Amygdala (tissue), 56 donors: ENCODE data around the gene MTIF3.
"Not testable (repeated sequence)": the region's sequence is repeated elsewhere in the genome, so short reads cannot be mapped to it uniquely, and the experiment has no call there.

ENCODE experiments used
- DNase-seq, 56 donors: peaks; one replicate each; lab custom pipeline; 2025; lab: John Stamatoyannopoulos, UW

Gene MTIF3

DNA sequence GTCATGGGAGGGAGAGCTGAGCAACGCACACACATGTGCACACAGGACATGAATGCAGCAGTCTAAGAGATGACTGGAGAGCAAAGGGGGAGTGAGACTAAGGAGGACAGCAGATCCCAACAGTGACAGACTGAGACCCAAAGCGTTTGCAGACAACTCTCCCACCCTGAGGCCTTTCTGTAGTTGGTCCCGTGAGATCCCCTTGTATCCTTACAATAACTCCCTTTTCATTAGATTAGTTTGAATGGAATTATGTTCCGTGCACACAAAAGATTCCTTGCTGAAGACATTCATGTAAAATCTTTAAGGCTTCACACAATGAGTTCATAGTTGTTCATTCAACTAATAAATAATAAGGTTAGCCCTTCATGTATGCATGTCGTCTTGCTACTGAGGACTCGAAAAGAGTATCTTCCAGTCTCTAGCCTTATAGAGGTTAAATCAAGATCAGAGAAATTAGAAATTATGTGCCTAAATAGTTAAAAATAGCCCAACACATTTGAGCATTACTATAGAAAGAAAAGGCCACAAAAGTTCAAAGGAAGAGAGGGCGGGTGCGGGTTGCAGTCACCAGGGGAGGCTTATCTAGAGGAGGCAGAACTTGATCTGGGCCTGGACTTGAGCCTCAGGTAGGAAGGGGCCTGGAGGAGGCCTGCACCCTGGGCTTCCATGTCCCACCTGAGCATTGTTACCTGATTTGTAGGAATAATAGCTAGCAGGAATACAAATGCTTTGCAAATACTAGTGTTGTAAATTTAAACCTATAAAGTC lies 29.1 kb downstream of the MTIF3 start:
- no peak for DNase-seq

DNA sequence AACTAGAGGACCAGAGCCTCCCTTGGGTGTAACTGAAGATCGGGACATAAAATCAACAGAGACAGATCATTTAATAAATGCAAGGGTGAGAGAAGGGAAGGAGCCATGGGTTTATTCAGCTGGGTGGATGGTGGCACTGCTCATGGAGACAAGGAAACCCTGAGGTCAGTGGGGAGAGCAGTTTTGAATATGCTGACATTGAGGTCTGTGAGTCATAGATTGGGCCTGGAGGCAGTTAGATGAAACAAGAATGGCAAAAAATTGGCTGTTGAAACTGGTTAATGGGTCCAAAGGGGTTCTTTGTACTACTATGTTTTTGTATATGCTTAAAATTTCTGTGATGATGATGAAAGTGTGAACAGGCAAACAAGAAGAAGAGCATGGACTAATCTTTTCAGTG lies 31.0 kb downstream of the MTIF3 start:
- DNase-seq = no peak

DNA sequence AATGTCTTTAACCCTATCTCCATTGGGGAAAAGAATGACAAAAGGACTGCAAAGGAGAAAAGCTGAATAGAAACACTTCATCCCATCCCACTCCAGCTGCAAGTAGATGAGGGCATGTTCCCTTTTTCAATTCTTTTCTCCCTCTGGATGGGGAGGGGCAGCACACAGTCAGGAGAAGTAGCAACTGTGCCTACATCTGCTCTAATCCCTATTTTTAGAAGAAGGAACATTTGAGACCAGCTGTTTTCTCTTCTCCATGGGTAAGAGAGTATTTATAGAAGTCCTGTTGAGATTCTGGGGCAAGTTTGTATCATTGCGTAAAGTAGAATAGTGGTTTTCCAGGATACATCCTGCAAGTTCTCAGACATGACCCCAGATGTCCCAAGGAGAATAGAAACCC lies 35.2 kb downstream of the MTIF3 start:
- no peak for DNase-seq

DNA sequence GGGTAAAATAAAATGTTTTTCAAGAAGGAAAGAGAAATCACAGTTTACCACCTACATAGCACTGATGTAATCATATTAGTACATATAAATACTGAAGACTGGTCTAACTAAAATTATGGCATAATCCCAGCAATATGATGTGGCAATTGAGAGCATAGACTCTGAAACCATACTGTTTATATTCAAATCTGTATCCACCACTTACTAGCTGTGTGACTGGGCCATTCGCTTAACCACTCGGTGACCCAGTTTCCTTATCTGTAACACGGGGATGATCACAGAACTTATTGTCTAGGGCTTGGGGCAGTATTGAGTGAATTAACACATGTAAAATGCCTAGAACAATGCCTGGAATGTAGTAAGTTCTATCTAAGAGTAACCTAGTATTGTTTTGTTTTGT lies 39.0 kb downstream of the MTIF3 start:
- no peak for DNase-seq

DNA sequence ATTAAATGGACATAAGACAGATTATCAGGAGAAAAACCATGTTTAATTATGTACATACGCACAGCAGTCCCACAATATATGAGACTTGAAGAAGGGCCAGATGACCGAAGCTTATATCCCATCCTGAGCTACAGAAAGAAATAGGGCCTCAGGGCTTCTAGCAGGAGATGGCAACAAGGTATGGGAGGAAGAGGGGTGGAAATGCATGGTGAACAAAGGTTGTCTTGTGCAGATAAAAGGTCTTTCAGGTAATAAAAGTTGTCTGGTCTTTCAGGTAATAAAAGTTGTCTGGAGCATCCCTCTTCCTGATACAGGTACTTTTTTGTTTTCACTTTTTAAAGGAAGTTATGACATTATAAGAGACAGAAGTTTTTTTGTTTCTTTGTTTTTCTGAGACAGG lies 41.4 kb downstream of the MTIF3 start:
- no peak for DNase-seq

DNA sequence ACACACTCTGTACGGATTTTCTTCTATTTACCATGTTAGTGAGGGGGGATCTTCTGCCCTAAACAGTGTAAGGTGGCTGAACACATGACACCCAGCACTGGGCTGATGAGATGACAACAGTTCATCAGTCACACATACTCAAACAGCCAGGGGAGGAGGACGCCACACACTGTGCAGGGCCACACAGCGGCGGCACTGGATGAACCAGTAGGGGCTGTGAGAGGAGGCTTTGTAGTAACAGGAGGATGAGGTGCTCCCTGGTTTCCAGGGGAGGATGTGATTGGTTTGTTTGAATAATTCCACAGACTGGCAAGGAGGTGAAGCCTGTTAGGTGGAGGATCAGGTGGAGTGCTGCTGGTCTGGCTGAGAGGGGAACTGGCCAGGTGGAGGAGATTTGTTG lies 42.3 kb downstream of the MTIF3 start:
- DNase-seq = no peak

DNA sequence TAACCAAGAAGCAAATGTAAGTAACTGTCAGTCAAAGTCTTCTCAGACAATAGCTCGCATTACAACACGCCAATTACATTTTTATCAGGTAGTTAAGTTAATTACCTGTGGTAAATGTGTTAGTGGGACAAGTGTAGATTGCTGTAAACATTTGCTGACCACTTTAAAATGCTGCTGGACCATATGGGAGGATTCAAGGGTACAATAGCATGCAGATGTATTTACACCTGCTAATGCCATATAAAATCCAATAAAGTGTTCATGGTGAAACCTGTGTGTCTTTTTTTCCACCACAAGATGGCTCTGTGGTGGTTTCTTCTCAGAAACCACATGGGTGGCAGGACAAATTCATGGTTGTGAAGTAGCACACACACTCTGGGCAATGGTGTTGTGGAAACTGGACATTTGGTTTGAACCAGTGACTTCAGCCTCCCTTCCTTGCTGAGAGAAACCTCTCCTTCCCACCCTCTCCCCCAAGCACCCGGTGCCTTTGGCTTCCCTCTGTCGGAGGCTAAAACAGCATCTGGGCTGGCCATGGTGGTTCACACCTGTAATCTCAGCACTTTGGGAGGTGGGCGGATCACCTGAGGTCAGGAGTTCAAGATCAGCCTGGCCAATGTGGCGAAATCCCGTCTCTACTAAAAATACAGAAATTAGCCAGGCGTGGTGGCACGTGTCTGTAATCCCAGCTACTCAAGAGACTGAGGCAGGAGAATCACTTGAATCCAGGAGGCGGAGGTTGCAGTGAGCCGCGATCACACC lies 44.0 kb downstream of the MTIF3 start:
- no peak for DNase-seq

DNA sequence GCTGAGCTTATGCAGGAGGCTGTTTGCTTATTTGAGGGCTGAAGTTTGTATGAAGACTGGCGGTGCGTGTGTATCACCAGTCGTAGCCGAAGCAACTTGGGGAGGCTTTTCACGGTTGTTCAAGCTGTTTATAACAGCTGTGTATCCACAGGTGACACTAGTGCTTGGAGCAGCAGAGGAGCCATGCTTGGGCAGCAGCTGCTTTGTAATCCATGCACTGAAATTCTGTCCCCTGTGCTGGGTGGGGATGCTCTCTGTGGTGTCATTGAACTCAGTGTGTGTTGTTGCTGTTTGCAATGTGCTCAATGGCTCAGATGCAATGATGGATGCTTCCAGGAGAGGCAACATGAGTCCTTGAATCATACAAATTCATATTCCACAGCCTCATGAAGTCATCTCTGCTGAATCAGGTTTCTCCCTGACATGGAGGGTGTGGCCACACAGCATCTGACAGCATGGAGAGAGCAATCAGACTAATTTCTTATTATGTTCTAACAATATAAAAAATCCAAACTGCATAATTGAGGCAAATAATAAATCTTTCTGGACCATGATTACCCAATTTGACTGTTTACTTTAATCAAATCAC lies 44.7 kb downstream of the MTIF3 start:
- DNase-seq = no peak

DNA sequence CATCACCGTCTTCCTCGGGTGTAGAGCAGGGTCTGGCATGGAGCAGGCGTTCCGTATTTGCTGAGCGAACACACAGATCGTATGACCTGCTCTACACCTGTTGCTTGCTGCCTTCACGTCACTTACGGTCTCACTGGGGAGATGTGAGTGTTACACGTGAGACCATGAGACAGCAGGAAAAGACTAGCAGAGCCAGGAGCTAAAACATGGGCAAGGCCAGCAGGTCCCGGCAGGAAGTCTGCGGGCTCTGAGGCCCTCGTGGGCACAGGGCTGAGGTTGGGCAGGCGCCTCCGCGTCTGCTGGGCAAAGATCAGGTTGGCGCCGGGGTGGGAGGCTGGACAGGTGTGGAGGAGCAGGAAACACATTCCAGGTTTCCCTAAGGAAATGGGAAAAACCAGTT lies 45.7 kb downstream of the MTIF3 start:
- DNase-seq = no peak

DNA sequence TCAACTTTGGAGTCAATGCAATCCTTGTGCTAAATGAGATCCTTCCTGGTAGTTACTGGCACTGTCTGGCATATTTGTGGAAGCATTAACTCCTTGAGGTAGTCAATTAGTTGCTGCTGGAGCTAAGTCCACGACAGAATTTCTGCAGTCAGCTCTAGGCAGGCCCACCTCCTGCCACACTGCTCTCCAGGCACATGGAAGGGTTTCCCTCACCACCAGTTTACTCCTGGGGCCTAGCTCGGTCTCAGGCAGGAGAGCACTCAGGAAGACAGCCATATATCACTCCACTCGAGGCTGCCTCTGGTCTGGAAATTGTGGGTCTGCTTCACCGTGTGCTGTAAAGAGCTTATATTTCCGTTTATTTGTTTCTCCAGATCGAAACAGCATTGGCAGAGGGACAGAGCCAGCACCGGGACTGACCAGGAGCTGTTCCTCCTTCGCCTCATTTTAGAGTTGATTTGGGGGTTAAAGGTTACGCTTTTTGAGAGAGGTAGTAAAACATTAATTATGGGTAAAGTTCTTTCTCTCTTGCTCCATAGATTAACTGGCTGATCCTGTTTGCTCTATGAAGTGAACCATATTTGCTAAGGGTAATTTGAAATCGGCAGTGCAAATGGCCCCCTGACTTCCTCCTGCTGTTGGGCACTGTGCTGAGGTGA lies 46.5 kb downstream of the MTIF3 start:
- DNase-seq = no peak

DNA sequence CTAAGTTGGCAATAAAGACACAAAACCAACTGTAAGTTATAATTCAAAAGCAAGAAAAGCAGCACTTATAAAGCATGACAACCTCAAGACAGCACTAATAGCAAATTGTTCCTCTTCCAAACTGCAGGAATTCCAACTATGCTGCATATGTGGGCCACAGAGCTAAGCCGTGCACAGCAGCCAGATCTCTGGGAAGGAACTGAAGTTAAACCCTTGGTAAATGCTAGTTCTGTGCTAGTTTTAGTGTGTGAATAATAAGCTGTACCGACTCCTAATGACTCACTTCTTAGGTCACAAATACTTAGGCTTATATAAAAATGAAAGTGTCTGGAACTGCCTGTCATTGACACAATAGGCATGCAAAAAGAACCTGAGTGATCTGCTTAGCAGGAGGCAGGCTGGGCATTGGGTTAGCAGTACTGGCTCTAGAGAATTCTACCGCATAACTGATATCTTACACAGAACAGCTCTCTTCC lies 47.1 kb downstream of the MTIF3 start:
- DNase-seq = no peak

DNA sequence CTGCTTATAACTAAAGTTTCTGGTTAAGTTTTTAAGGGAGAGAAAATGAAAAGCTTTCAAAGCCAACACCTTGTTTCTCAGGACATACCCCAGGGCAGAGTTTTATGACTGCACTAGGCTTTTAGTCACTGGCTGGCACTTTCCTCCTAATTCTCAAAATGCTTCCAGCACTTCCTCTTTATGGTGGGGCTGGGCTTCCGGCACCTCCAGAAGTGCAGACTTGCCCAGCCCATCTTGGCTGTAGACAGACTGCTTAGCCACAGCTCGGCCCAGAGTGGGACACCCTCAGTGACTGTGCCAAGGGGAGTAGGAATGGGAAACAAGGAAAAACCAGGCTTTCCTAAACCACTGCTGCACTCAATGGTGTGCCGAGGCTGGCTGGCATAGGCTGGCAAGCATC lies 49.2 kb downstream of the MTIF3 start:
- DNase-seq = peak in 5 of 56 donors; percentile 2 to 32 (median 5)

DNA sequence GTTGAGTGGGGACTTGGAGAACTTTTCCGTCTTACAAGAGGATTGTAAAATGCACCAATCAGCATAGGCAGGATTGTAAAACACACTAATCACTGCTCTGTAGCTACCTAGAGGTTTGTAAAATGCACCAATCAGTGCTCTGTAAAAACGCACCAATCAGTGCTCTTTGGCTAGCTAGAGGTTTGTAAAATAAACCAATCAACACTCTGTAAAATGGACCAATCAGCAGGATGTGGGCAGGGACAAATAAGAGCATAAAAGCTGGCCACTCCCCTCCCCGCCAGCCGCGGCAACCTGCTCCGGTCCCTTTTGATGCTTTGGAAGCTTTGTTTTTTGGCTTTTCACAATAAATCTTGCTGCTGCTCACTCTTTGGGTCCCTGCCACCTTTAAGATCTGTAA lies 50.0 kb downstream of the MTIF3 start:
- DNase-seq = not testable (repeated sequence)

DNA sequence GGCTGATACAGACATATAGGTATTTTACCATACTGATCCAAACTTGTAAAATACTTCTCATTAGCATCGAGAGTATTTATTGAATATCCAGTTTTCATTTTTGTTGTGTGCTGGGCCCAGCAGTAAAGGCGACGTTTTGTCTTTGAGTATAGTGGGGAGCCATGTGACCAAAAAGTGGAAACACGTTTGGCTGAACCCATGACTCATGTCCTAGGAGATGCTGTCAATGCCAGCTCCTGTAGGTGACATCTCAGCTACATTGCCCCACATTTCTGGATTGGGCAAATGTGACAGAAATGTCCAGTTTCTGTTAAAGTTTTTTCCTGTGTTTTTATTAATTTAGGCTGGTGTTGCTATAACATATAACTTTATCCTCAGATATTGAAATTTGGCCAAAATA lies 52.0 kb downstream of the MTIF3 start:
- DNase-seq = no peak

DNA sequence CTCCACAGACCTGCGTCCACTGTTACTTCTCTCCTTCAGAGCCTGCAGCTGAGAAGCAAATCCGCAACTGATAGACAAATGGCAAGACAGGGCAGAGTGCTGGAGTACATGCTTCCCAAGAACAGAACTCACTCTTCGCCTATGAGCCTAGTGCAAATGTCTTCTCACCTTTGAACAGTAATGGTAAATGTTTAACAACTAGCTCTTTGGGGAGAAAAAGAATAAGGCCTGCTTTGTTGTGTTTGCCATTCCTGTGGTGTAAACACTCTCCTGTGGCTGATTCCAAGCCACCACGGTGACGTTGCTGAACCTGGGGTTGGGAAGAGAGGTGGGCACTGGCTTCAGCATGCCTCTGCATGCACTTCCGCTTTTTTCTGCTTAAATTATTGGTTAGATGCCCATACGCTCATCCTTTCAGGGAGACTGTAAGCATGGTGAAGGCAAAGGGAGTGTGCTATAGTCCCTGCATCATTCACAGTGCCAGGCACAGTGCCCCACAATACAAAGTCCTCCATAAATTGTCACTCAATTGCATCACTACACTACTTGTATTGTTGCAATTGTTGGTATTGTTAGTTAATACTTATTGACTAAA lies 54.0 kb downstream of the MTIF3 start:
- no peak for DNase-seq

DNA sequence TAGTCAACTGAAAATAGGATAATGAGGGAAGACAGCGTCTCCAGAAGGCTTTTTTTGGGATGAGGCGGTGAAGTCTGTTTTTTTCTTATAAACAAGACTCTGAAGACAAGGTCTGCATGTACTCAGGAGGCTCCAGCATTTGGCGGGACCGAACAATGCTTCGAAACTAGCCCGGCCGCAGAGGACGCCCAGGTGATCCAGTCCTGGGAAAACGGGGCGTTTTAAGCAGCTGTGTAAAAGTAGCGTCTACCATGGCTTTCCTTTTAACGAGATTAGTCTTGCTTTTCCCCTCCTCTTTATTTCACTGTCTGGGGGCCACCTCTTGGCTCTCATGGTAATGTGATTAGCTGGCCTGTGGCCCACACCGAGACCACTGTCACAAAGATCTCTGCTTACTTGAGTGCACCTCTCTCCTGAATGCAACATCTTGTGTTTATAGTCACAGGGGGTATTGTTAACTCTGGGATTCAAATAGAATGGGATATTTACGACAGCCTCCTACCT lies 55.3 kb downstream of the MTIF3 start:
- no peak for DNase-seq

DNA sequence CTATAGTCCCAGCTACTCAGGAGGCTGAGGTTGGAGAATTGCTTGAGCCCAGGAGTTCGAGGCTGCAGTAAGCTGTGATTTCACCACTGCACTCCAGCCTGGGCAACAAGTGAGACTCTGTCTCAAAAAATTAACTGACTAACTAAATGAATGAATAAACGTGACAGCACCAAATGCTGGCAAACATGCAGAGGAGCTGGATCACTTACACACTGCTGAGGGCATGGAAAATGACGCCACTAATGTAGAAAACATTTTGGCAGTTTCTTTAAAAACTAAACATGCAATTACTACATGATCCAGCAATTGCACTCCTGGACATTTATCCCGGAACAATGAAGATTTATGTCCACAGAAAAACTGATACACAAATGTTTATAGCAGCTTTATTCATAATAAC lies 57.3 kb downstream of the MTIF3 start:
- DNase-seq = no peak

DNA sequence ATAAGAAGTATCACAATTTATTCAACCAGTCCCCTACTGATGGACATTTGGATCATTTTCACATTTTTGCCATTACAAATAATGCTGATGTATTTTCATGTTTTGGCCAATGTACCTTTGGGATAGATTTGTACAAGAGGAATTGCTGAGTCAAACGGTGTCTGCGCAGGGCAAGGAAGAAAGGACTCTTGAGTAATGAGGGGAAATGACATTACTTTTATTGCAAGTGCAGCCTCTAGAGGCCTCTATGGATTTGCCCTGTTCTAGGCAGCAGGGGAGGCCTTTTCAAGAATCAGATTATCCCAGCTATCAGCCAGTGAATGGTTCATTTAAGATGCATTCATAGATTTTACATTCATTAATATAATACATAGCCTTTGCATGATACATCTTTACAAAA lies 58.9 kb downstream of the MTIF3 start:
- DNase-seq = no peak

DNA sequence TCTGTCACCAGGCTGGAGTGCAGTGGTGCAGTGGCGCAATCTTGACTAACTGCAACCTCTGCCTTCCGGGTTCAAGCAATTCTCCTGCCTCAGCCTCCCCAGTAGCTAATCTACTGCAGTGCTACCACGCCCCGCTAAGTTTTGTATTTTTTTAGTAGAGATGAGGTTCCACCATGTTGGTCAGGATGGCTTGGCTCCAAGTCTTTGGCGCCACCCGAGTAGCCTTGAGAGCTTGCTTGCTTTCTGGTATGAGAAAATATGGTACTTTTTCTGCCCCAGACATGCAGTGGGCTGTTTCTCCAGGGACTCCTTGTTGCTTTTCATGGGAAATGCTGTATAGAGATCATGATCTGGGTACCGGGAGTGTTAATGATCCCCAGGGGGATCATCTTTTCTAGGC lies 60.5 kb downstream of the MTIF3 start:
- DNase-seq = no peak

DNA sequence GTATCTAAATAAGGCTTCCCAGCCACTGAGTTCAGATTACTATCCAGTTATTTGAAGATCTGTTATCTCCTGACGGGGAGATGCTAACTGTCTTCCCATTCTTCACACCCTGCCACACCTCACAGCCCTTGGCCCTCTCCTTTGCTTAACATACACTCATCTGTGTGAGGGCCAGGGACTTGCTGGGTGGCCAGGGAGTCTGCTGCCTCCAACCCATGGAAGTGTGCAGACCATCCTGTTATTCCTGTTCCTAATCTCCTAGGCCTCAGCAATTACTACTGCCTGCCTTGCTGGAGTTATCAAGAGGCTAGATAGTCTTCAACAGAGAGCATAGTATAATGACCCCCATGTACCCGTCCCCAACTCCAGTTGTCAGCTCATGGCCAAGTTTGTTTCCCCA lies 62.1 kb downstream of the MTIF3 start:
- DNase-seq = no peak
